HEK293 (cell line): ENCODE results near the gene EVPLL.

ENCODE experiments used
- CTCF ChIP-seq: fragments of 450-650 bp; formaldehyde crosslinking; IDR thresholded peaks from 2 replicates; pipeline ENCODE4 v1.5.1; 2016; ENCODE audit warnings: missing biosample characterization, missing genetic modification characterization
- MEIS1 ChIP-seq: sonication (generic); formaldehyde crosslinking; IDR thresholded peaks from 2 replicates; pipeline ENCODE4 v1.8.1; 2022; ENCODE audit warnings: missing genetic modification reagents, mild to moderate bottlenecking, borderline replicate concordance
- ZBTB11 ChIP-seq: fragments of 450-650 bp; formaldehyde crosslinking; conservative IDR thresholded peaks from 2 replicates; pipeline ENCODE4 v1.5.1; 2016; ENCODE audit warnings: low read depth, missing biosample characterization, missing genetic modification characterization
- ZFP41 ChIP-seq: fragments of 450-650 bp; formaldehyde crosslinking; IDR thresholded peaks from 2 replicates; pipeline ENCODE4 v1.5.1; 2016; ENCODE audit warnings: missing biosample characterization, missing genetic modification characterization, borderline replicate concordance
- ZNF544 ChIP-seq: fragments of 450-650 bp; formaldehyde crosslinking; IDR thresholded peaks from 2 replicates; pipeline ENCODE4 v1.5.0; 2017; ENCODE audit warnings: missing biosample characterization, missing genetic modification characterization
- ZNF558 ChIP-seq: fragments of 450-650 bp; formaldehyde crosslinking; IDR thresholded peaks from 2 replicates; pipeline ENCODE4 v1.5.1; 2016; ENCODE audit warnings: missing biosample characterization, missing genetic modification characterization
- ZNF639 ChIP-seq: fragments of 450-650 bp; formaldehyde crosslinking; IDR thresholded peaks from 2 replicates; pipeline ENCODE4 v1.5.1; 2016; ENCODE audit warnings: missing biosample characterization, missing genetic modification characterization
- ZSCAN5A ChIP-seq: fragments of 450-650 bp; formaldehyde crosslinking; IDR thresholded peaks from 2 replicates; pipeline ENCODE4 v1.5.1; 2016; ENCODE audit warnings: missing biosample characterization, missing genetic modification characterization

- no peak for TF ChIP-seq MEIS1
- TF ChIP-seq CTCF, result no peak
- no peak for TF ChIP-seq ZNF558
- TF ChIP-seq ZFP41 (tag by site-specific recombination), result no peak
- no peak for TF ChIP-seq ZNF639 (tag by site-specific recombination)
- no peak for TF ChIP-seq ZSCAN5A (tag by site-specific recombination)
- TF ChIP-seq ZBTB11 (tag by site-specific recombination), result no peak
- no peak for TF ChIP-seq ZNF544 (tag by site-specific recombination)
Measured at GRCh38 chr17:18377437-18378204, at the start of gene EVPLL.
